ENCODE measurements around the gene JAGN1. TPM values are rescaled to one million over a fixed set of nuclear protein-coding genes. Genes with fewer than 3 reads are reported as not detected.
A peak's percentile ranks its signal among the peaks of the same experiment; 100 is the strongest.

Gene JAGN1
- total and polyA plus RNA-seq, 8 donors = 16.3 to 27.1 (median 21.9) TPM

- no peak for ATAC-seq
- no peak for DNase-seq
- FAIRE-seq = no peak
- 61 to 66% methylated on average over 5 of the region's 5 CpGs for WGBS, 2 donors
- Histone ChIP-seq H3K27me3 (no peaks in the 10 kb centered on the region), H3K27ac (no peak overlapping the region), H3K36me3 (peaks cover 0 to 7% (median 0%) of the 10 kb centered on the region in 3 donors), H3K9me3 (no peaks in the 10 kb centered on the region), H3K4me3 (no peak overlapping the region), H3K4me1 (peaks cover 17 to 24% (median 23%) of the 10 kb centered on the region in 3 donors)
- intact Hi-C loops (cut with DNase I) = no loop called here
- TF ChIP-seq CTCF (IDR thresholded peaks at IDR 0.05) = no peak
These were observed 23.2 kb downstream of the JAGN1 start for GRCh38 chr3:9913601-9914000.

GRCh38 chr3:9914011-9914410 lies 23.6 kb downstream of the JAGN1 start:
- Histone ChIP-seq H3K4me1 (peaks cover 17 to 24% (median 23%) of the 10 kb centered on the region in 3 donors), H3K36me3 (peaks cover 0 to 7% (median 0%) of the 10 kb centered on the region in 3 donors), H3K9me3 (no peaks in the 10 kb centered on the region), H3K27ac (peak overlapping the region in 1 of 4 donors; percentile 78), H3K27me3 (no peaks in the 10 kb centered on the region), H3K4me3 (no peak overlapping the region)
- no peak for FAIRE-seq
- no peak for TF ChIP-seq CTCF (IDR thresholded peaks at IDR 0.05)
- no peak for DNase-seq
- intact Hi-C loops (cut with DNase I) = no loop called here
- no peak for ATAC-seq
- 35 to 36% methylated on average over 1 of the region's 1 CpG for WGBS, 2 donors

- intact Hi-C loops (cut with DNase I) = no loop called here
- Histone ChIP-seq H3K4me1 (peaks cover 17 to 24% (median 23%) of the 10 kb centered on the region in 3 donors), H3K4me3 (peak overlapping the region; percentile 42 to 71 (median 52)), H3K9me3 (no peaks in the 10 kb centered on the region), H3K36me3 (peaks cover 0 to 7% (median 0%) of the 10 kb centered on the region in 3 donors), H3K27me3 (no peaks in the 10 kb centered on the region), H3K27ac (peak overlapping the region; percentile 67 to 90 (median 82))
- WGBS, 2 donors = 25 to 27% methylated on average over 14 to 15 of the region's 15 CpGs
- DNase-seq (peak in 2 of 6 donors; percentile 28 to 36), FAIRE-seq (no peak), ATAC-seq (no peak)
- TF ChIP-seq CTCF (IDR thresholded peaks at IDR 0.05) = no peak
These were observed 24.3 kb downstream of the JAGN1 start for GRCh38 chr3:9914559-9915253.

- DNase-seq = peak; percentile 67 to 93 (median 74)
- H3K27ac ChIP-seq = peak overlapping the region; percentile 67 to 90 (median 82)
- peak; percentile 54 to 73 (median 59) for ATAC-seq
- H3K4me1 ChIP-seq = peaks cover 17 to 24% (median 23%) of the 10 kb centered on the region in 3 donors
- no peaks in the 10 kb centered on the region for H3K27me3 ChIP-seq
- peaks cover 0 to 7% (median 0%) of the 10 kb centered on the region in 3 donors for H3K36me3 ChIP-seq
- FAIRE-seq = no peak
- WGBS, 2 donors = 1% methylated on average over 61 to 99 of the region's 99 CpGs
- intact Hi-C loops (cut with DNase I) = no loop called here
- H3K4me3 ChIP-seq = peak overlapping the region; percentile 42 to 71 (median 52)
- H3K9me3 ChIP-seq = no peaks in the 10 kb centered on the region
- TF ChIP-seq CTCF (IDR thresholded peaks at IDR 0.05) = no peak
These were observed 25.1 kb downstream of the JAGN1 start for GRCh38 chr3:9915254-9916141.

Measured in pancreas (tissue), 10 donors.